A549 (cell line): Measurements from ENCODE around the gene LRFN4. TPM values are rescaled to one million over a fixed set of nuclear protein-coding genes. Genes with fewer than 3 reads are reported as not detected.

ENCODE experiments used
- ATAC-seq, 2 experiments: fragments of 200-7000 bp in 1 of 2; fragments of >200 bp in 1 of 2; cut with Nextera tagmentation in 1 of 2; cut with Tn5 transposase in 1 of 2; 3 replicates each; pipeline versions ENCODE4 v1.8.0 to v1.9.1; 2018 to 2020; ENCODE audit warnings: mild to moderate bottlenecking in 1 of 2, moderate library complexity in 1 of 2
- CTCF ChIA-PET: fragments of 300-600 bp; sonication (Branson Sonifier 250); formaldehyde crosslinking; extraction: SDS; loops from one replicate; lab custom pipeline; 2021; ENCODE audit warnings: antibody characterized with exemption, inconsistent platforms; lab: Yijun Ruan, JAX
- POLR2A ChIA-PET: fragments of 350-600 bp; formaldehyde crosslinking; extraction: SDS; loops from one replicate; lab custom pipeline; 2021; ENCODE audit warnings: antibody characterized with exemption, inconsistent platforms; lab: Yijun Ruan, JAX
- DNase-seq, 2 experiments: peaks; one replicate each; pipeline versions ENCODE4 v3.0.0 to v3.0.0-alpha.2; 2011 to 2016; ENCODE audit warnings: low read depth in 1 of 2, low spot score in 1 of 2
- FAIRE-seq: peaks from 2 replicates; lab custom pipeline; 2011; peaks lifted over from hg19 to GRCh38; lab: Jason Lieb, UNC
- H3K27ac ChIP-seq, 2 experiments: fragments of >200 bp; sonication (Bioruptor Twin); formaldehyde crosslinking; 3 replicates each; pipeline ENCODE4 v1.5.1; 2016 to 2017
- H3K4me1 ChIP-seq: fragments of >200 bp; sonication (Bioruptor Twin); formaldehyde crosslinking; 3 replicates; pipeline ENCODE4 v1.6.1; 2016
- H3K4me2 ChIP-seq: fragments of >200 bp; sonication (Bioruptor Twin); formaldehyde crosslinking; 3 replicates; pipeline ENCODE4 v1.6.1; 2016
- H3K4me3 ChIP-seq: fragments of >200 bp; sonication (Bioruptor Twin); formaldehyde crosslinking; 3 replicates; pipeline ENCODE4 v1.5.1; 2016
- H3K9me3 ChIP-seq: fragments of >200 bp; sonication (Bioruptor Twin); formaldehyde crosslinking; 3 replicates; pipeline ENCODE4 v1.6.1; 2016
- BHLHE40 ChIP-seq: IDR thresholded peaks from 2 replicates; pipeline ENCODE4 v1.6.1; 2012; ENCODE audit warnings: low read depth, low read length, inconsistent platforms
- E2F6 ChIP-seq: IDR thresholded peaks from 2 replicates; pipeline ENCODE4 v1.6.1; 2012; ENCODE audit warnings: low read depth, borderline replicate concordance
- ESRRA ChIP-seq: fragments of 150-350 bp; IDR thresholded peaks from 2 replicates; pipeline ENCODE4 v1.6.1; 2014; ENCODE audit warnings: mild to moderate bottlenecking, low read length, borderline replicate concordance
- FOSL2 ChIP-seq, 2 experiments: fragments of 450-650 bp in 1 of 2; fragments of >200 bp in 1 of 2; sonication (Bioruptor Twin) in 1 of 2; formaldehyde crosslinking; IDR thresholded peaks; 2 replicates each; pipeline versions ENCODE4 v1.5.0 to v1.6.1; 2016 to 2020; ENCODE audit warnings: mild to moderate bottlenecking in 1 of 2, moderate library complexity in 1 of 2
- FOXS1 ChIP-seq: fragments of 250-450 bp; sonication (Bioruptor Pico); IDR thresholded peaks from 2 replicates; pipeline ENCODE4 v1.5.0; 2020; ENCODE audit warnings: mild to moderate bottlenecking, moderate library complexity
- GATA3 ChIP-seq: IDR thresholded peaks from 2 replicates; pipeline ENCODE4 v1.6.1; 2012; ENCODE audit warnings: borderline replicate concordance
- HOXB5 ChIP-seq: fragments of 250-450 bp; sonication (Bioruptor Pico); IDR thresholded peaks from 2 replicates; pipeline ENCODE4 v1.5.0; 2020; ENCODE audit warnings: mild to moderate bottlenecking, moderate library complexity
- JUN ChIP-seq, 2 experiments: fragments of >200 bp; sonication (Bioruptor Twin); formaldehyde crosslinking; IDR thresholded peaks; 2 replicates in 1 of 2; 3 replicates in 1 of 2; pipeline ENCODE4 v1.6.1; 2016 to 2017
- JUNB ChIP-seq: fragments of >200 bp; sonication (Bioruptor Twin); formaldehyde crosslinking; IDR thresholded peaks from 2 replicates; pipeline ENCODE4 v1.6.1; 2016
- KDM1A ChIP-seq: fragments of 200-600 bp; sonication (generic); IDR thresholded peaks from 2 replicates; pipeline ENCODE4 v1.6.1; 2016; ENCODE audit warnings: low read depth, mild to moderate bottlenecking
- MAFK ChIP-seq: fragments of 450-650 bp; IDR thresholded peaks from 2 replicates; pipeline ENCODE4 v1.6.1; 2014; ENCODE audit not compliant: partially characterized antibody
- MAZ ChIP-seq: fragments of 150-350 bp; IDR thresholded peaks from 2 replicates; pipeline ENCODE4 v1.6.1; 2014; ENCODE audit warnings: antibody characterized with exemption, low read depth, low read length, borderline replicate concordance
- NPAS2 ChIP-seq: fragments of 250-450 bp; sonication (Bioruptor Pico); IDR thresholded peaks from 2 replicates; pipeline ENCODE4 v1.8.0; 2022; ENCODE audit warnings: mild to moderate bottlenecking, moderate library complexity, borderline replicate concordance
- REST ChIP-seq: fragments of 200-600 bp; sonication (generic); IDR thresholded peaks from 2 replicates; pipeline ENCODE4 v1.6.1; 2016; ENCODE audit warnings: antibody characterized with exemption, mild to moderate bottlenecking, moderate library complexity
- SREBF2 ChIP-seq: fragments of 450-650 bp; IDR thresholded peaks from 2 replicates; pipeline ENCODE4 v1.6.1; 2014; ENCODE audit warnings: mild to moderate bottlenecking, moderate library complexity
- TFCP2L1 ChIP-seq: fragments of 250-450 bp; sonication (Bioruptor Pico); IDR thresholded peaks from 2 replicates; pipeline ENCODE4 v1.5.0; 2021; ENCODE audit warnings: mild to moderate bottlenecking
- ZFP36 ChIP-seq: fragments of 450-650 bp; IDR thresholded peaks from 2 replicates; pipeline ENCODE4 v1.6.1; 2014; ENCODE audit warnings: borderline replicate concordance; ENCODE audit not compliant: partially characterized antibody
- WGBS: methylation state at CpG from one replicate; pipeline ENCODE4 v1.1.6; 2017; ENCODE audit errors: missing lambda C conversion rate; 5-methylcytosine and 5-hydroxymethylcytosine counted together
- polyA plus RNA-seq, 4 experiments: library from polyadenylated mRNA; depleted of rRNA in 3 of 4; stranded (reverse); fragments of >200 nt; fragmentation: RNase III in 1 of 4; extraction: RNeasy Plus Mini Kit Qiagen cat#74134 plus additional on column Dnase treatment in 1 of 4; gene quantifications; 2 replicates in 3 of 4; 3 replicates in 1 of 4; pipeline ENCODE4 v1.2.3, GENCODE V29; 2011 to 2017
- TF ChIP-seq, protein P1 (sequence below): IDR thresholded peaks from 2 replicates; pipeline ENCODE4 v1.6.1; 2012
- TF ChIP-seq, protein P2 (sequence below): fragments of >200 bp; sonication (Bioruptor Twin); formaldehyde crosslinking; IDR thresholded peaks from 3 replicates; pipeline ENCODE4 v1.5.1; 2016
- TF ChIP-seq, protein P3 (sequence below): IDR thresholded peaks from 2 replicates; pipeline ENCODE4 v1.6.1; 2012

Gene LRFN4
- polyA plus RNA-seq, 2 of the 4 experiments (the other 2 are of a cell fraction): 8.8 to 50.0 TPM

- 52% methylated on average over 14 of the region's 14 CpGs for WGBS
- no peak for TF ChIP-seq E2F6
- no peak for TF ChIP-seq BHLHE40
- TF ChIP-seq HOXB5 (CRISPR knock-in tag): no peak
- no peak for TF ChIP-seq FOXS1 (CRISPR knock-in tag)
- TF ChIP-seq, protein P1, sequence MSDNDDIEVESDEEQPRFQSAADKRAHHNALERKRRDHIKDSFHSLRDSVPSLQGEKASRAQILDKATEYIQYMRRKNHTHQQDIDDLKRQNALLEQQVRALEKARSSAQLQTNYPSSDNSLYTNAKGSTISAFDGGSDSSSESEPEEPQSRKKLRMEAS: no peak
- TF ChIP-seq ZFP36: no peak
- TF ChIP-seq FOSL2 (IDR thresholded peaks at IDR 0.05): no peak
- no peak for TF ChIP-seq FOSL2 (CRISPR knock-in tag; IDR thresholded peaks at IDR 0.05)
- TF ChIP-seq MAZ: no peak
- TF ChIP-seq SREBF2: no peak
- TF ChIP-seq JUN (IDR thresholded peaks at IDR 0.05): no peak
- TF ChIP-seq ESRRA: no peak
- no peak for TF ChIP-seq KDM1A
- TF ChIP-seq, protein P2, sequence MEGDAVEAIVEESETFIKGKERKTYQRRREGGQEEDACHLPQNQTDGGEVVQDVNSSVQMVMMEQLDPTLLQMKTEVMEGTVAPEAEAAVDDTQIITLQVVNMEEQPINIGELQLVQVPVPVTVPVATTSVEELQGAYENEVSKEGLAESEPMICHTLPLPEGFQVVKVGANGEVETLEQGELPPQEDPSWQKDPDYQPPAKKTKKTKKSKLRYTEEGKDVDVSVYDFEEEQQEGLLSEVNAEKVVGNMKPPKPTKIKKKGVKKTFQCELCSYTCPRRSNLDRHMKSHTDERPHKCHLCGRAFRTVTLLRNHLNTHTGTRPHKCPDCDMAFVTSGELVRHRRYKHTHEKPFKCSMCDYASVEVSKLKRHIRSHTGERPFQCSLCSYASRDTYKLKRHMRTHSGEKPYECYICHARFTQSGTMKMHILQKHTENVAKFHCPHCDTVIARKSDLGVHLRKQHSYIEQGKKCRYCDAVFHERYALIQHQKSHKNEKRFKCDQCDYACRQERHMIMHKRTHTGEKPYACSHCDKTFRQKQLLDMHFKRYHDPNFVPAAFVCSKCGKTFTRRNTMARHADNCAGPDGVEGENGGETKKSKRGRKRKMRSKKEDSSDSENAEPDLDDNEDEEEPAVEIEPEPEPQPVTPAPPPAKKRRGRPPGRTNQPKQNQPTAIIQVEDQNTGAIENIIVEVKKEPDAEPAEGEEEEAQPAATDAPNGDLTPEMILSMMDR: no peak
- no peak for TF ChIP-seq REST
- TF ChIP-seq MAFK: no peak
- TF ChIP-seq TFCP2L1 (CRISPR knock-in tag): no peak
- TF ChIP-seq, protein P3, sequence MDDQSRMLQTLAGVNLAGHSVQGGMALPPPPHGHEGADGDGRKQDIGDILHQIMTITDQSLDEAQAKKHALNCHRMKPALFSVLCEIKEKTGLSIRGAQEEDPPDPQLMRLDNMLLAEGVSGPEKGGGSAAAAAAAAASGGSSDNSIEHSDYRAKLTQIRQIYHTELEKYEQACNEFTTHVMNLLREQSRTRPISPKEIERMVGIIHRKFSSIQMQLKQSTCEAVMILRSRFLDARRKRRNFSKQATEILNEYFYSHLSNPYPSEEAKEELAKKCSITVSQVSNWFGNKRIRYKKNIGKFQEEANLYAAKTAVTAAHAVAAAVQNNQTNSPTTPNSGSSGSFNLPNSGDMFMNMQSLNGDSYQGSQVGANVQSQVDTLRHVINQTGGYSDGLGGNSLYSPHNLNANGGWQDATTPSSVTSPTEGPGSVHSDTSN: no peak
- TF ChIP-seq NPAS2 (CRISPR knock-in tag): no peak
- no peak for TF ChIP-seq JUNB
- no peak for TF ChIP-seq GATA3
- ChIA-PET POLR2A (no interaction called here), CTCF (interaction anchor here (1.1 kb wide), 2 partner anchors 9 to 24 kb away, joined by 3 to 4 read pairs; no protein-coding TSS in a partner anchor)
- no peaks in the 10 kb centered on the region for H3K9me3 ChIP-seq
- ATAC-seq: peak in 1 of 2 experiments; percentile 19; a peak in 3 of 6 replicates
- peaks cover 55% of the 10 kb centered on the region for H3K4me1 ChIP-seq
- H3K4me2 ChIP-seq: peak overlapping the region; percentile 57
- peak in 1 of 2 experiments; percentile 61 for DNase-seq
- no peak for FAIRE-seq
- H3K4me3 ChIP-seq: no peak overlapping the region
- H3K27ac ChIP-seq: peak overlapping the region; percentile 76 to 83
Measured at GRCh38 chr11:66906061-66906733, 49.3 kb downstream of the LRFN4 start.
